Lung (tissue), 12 donors: Measurements from ENCODE around the gene GRIPAP1. TPM values are rescaled to one million over a fixed set of nuclear protein-coding genes. Genes with fewer than 3 reads are reported as not detected.
A peak's percentile ranks its signal among the peaks of the same experiment; 100 is the strongest.

ENCODE experiments used
- ATAC-seq: fragments of 200-7000 bp; cut with Tn5 transposase; one replicate; pipeline ENCODE4 v1.9.1; 2020; ENCODE audit warnings: moderate number of reproducible peaks; ENCODE audit not compliant: insufficient read depth, low FRiP score
- DNase-seq, 3 donors: peaks; one replicate each; pipeline ENCODE4 v3.0.0-alpha.2; 2013 to 2017
- H3K27ac ChIP-seq, 2 donors: one replicate each; pipeline ENCODE4 v1.5.1; 2013; ENCODE audit warnings: mild to moderate bottlenecking in 2 of 2, moderate library complexity in 2 of 2, control low read depth in 1 of 2, inconsistent platforms in 1 of 2, low read depth in 1 of 2, low read length in 1 of 2
- H3K27me3 ChIP-seq, 3 donors: one replicate each; pipeline ENCODE4 v1.5.1; 2013; ENCODE audit warnings: low read length in 2 of 3; ENCODE audit not compliant: control insufficient read depth in 3 of 3, insufficient read depth in 3 of 3
- H3K36me3 ChIP-seq, 4 donors: one replicate each; pipeline ENCODE4 v1.5.1; 2013; ENCODE audit warnings: low read length in 4 of 4, mild to moderate bottlenecking in 1 of 4, moderate library complexity in 1 of 4; ENCODE audit not compliant: control insufficient read depth in 4 of 4, insufficient read depth in 4 of 4
- H3K4me1 ChIP-seq, 5 donors: one replicate each; pipeline ENCODE4 v1.5.1; 2013; ENCODE audit warnings: low read length in 5 of 5, mild to moderate bottlenecking in 2 of 5, moderate library complexity in 1 of 5; ENCODE audit not compliant: control insufficient read depth in 5 of 5, insufficient read depth in 5 of 5
- H3K4me3 ChIP-seq: one replicate; pipeline ENCODE4 v1.5.1; 2013; ENCODE audit warnings: mild to moderate bottlenecking, control low read depth, moderate library complexity
- H3K9ac ChIP-seq, 2 donors: one replicate each; pipeline ENCODE4 v1.5.1; 2013; ENCODE audit warnings: low read length in 2 of 2, control low read depth in 1 of 2; ENCODE audit not compliant: insufficient read depth in 1 of 2
- H3K9me3 ChIP-seq, 4 donors: one replicate each; pipeline ENCODE4 v1.5.1; 2013; ENCODE audit warnings: low read length in 3 of 4, mild to moderate bottlenecking in 1 of 4, moderate library complexity in 1 of 4; ENCODE audit not compliant: control insufficient read depth in 4 of 4, insufficient read depth in 3 of 4
- WGBS, 2 donors: extraction: QIAGEN DNeasy Blood & Tissue Kit; methylation state at CpG; one replicate each; pipeline ENCODE4 v1.1.7; 2013; 5-methylcytosine and 5-hydroxymethylcytosine counted together
- polyA plus RNA-seq, 2 donors: library from polyadenylated mRNA; stranded (reverse); fragments of 200-250 nt; gene quantifications; one replicate each; pipeline ENCODE4 v1.2.1, GENCODE V29; 2013
- total RNA-seq, 2 donors: library from RNA; depleted of rRNA in 1 of 2; stranded (reverse); fragments of >200 nt in 1 of 2; gene quantifications; one replicate each; pipeline ENCODE4 v1.2.1, GENCODE V29; 2014 to 2021
- TF ChIP-seq, protein P1 (sequence below): IDR thresholded peaks from 2 replicates; pipeline ENCODE4 v1.5.1; 2012; ENCODE audit warnings: mild to moderate bottlenecking; ENCODE audit errors: control extremely low read depth, extremely low read depth
- donor health status: control.
- donor health status: control.
- donor health status: Bipolar disorder and iron deficiency.
- donor health status: healthy.
- donor health status: DM: yes; HTN: yes; CAD: no.

Gene GRIPAP1
- total and polyA plus RNA-seq, 4 donors = 29.2 to 48.9 (median 34.2) TPM

- H3K27me3 ChIP-seq = no peaks in the 10 kb centered on the region
- DNase-seq (no peak), ATAC-seq (no peak)
- peaks cover 0 to 9% (median 0%) of the 10 kb centered on the region in 5 donors for H3K4me1 ChIP-seq
- H3K36me3 ChIP-seq = peaks cover 2 to 15% (median 8%) of the 10 kb centered on the region in 4 donors
- no peak overlapping the region for H3K4me3 ChIP-seq
- TF ChIP-seq, protein P1, sequence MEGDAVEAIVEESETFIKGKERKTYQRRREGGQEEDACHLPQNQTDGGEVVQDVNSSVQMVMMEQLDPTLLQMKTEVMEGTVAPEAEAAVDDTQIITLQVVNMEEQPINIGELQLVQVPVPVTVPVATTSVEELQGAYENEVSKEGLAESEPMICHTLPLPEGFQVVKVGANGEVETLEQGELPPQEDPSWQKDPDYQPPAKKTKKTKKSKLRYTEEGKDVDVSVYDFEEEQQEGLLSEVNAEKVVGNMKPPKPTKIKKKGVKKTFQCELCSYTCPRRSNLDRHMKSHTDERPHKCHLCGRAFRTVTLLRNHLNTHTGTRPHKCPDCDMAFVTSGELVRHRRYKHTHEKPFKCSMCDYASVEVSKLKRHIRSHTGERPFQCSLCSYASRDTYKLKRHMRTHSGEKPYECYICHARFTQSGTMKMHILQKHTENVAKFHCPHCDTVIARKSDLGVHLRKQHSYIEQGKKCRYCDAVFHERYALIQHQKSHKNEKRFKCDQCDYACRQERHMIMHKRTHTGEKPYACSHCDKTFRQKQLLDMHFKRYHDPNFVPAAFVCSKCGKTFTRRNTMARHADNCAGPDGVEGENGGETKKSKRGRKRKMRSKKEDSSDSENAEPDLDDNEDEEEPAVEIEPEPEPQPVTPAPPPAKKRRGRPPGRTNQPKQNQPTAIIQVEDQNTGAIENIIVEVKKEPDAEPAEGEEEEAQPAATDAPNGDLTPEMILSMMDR = no peak
- no peak overlapping the region for H3K27ac ChIP-seq
- H3K9ac ChIP-seq = no peak overlapping the region
- 81 to 98% methylated on average over 2 of the region's 2 CpGs for WGBS, 2 donors
- peaks cover 0 to 3% (median 0%) of the 10 kb centered on the region in 4 donors for H3K9me3 ChIP-seq
Measured at GRCh38 chrX:48974574-48974973, 27.5 kb downstream of the GRIPAP1 start.

GRCh38 chrX:48974033-48974432, 28.0 kb downstream of the GRIPAP1 start:
- Histone ChIP-seq H3K36me3 (peaks cover 2 to 15% (median 8%) of the 10 kb centered on the region in 4 donors), H3K9me3 (peaks cover 0 to 3% (median 0%) of the 10 kb centered on the region in 4 donors), H3K4me1 (peaks cover 0 to 9% (median 0%) of the 10 kb centered on the region in 5 donors), H3K4me3 (no peak overlapping the region), H3K27ac (no peak overlapping the region), H3K27me3 (no peaks in the 10 kb centered on the region), H3K9ac (no peak overlapping the region)
- TF ChIP-seq, protein P1 = no peak
- WGBS, 2 donors = 78 to 90% methylated on average over 3 of the region's 3 CpGs
- ATAC-seq = no peak
- DNase-seq = no peak

GRCh38 chrX:48972220-48973164, 29.6 kb downstream of the GRIPAP1 start:
- WGBS, 2 donors = 38 to 40% methylated on average over 10 to 13 of the region's 13 CpGs
- ATAC-seq (no peak), DNase-seq (peak; percentile 50 to 57 (median 50))
- no peak overlapping the region for H3K9ac ChIP-seq
- no peaks in the 10 kb centered on the region for H3K27me3 ChIP-seq
- H3K4me1 ChIP-seq = peaks cover 0 to 9% (median 0%) of the 10 kb centered on the region in 5 donors
- H3K9me3 ChIP-seq = peaks cover 0 to 3% (median 0%) of the 10 kb centered on the region in 4 donors
- peaks cover 2 to 15% (median 6%) of the 10 kb centered on the region in 4 donors for H3K36me3 ChIP-seq
- H3K4me3 ChIP-seq = no peak overlapping the region
- no peak overlapping the region for H3K27ac ChIP-seq
- TF ChIP-seq, protein P1 = no peak
